K562 (cell line): ENCODE data around the gene HLA-DMB. TPM values are rescaled to one million over a fixed set of nuclear protein-coding genes. Genes with fewer than 3 reads are reported as not detected.

Source experiments
- CHD2 ChIP-seq: IDR thresholded peaks from 2 replicates; pipeline ENCODE4 v1.6.1; 2011; ENCODE audit warnings: low read depth, low read length
- CTBP1 ChIP-seq: fragments of 450-650 bp; IDR thresholded peaks from 2 replicates; pipeline ENCODE4 v1.6.1; 2016; ENCODE audit warnings: borderline replicate concordance
- E2F6 ChIP-seq, 2 experiments: IDR thresholded peaks; 2 replicates each; pipeline ENCODE4 v1.6.1; 2011; ENCODE audit warnings: borderline replicate concordance in 1 of 2, control low read depth in 1 of 2, low read depth in 1 of 2, low read length in 1 of 2, mild to moderate bottlenecking in 1 of 2, mixed read lengths in 1 of 2, moderate library complexity in 1 of 2; ENCODE audit not compliant: insufficient read depth in 1 of 2, insufficient read length in 1 of 2, poor library complexity in 1 of 2, severe bottlenecking in 1 of 2; ENCODE audit errors: extremely low read depth in 1 of 2
- ERF ChIP-seq: fragments of 450-650 bp; formaldehyde crosslinking; IDR thresholded peaks from 2 replicates; pipeline ENCODE4 v1.4.0; 2020; ENCODE audit warnings: mild to moderate bottlenecking, mixed read lengths
- JUND ChIP-seq, 2 experiments: IDR thresholded peaks; 2 replicates in 1 of 2; 3 replicates in 1 of 2; pipeline ENCODE4 v1.6.1; 2011; ENCODE audit warnings: borderline replicate concordance in 2 of 2, low read depth in 2 of 2, low read length in 2 of 2, improper control_type of control experiment in 1 of 2, missing biosample characterization in 1 of 2, missing genetic modification characterization in 1 of 2, missing genetic modification reagents in 1 of 2
- NR4A1 ChIP-seq, 2 experiments: fragments of 250-450 bp in 1 of 2; fragments of 450-650 bp in 1 of 2; sonication (Bioruptor Pico) in 1 of 2; IDR thresholded peaks; 2 replicates each; pipeline versions ENCODE4 v1.4.0 to v1.6.1; 2016 to 2020; ENCODE audit warnings: mild to moderate bottlenecking in 2 of 2, missing compliant biosample characterization in 1 of 2, missing genetic modification characterization in 1 of 2, moderate library complexity in 1 of 2
- PATZ1 ChIP-seq: fragments of 250-450 bp; sonication (Bioruptor Pico); IDR thresholded peaks from 2 replicates; pipeline ENCODE4 v1.5.0; 2020; ENCODE audit warnings: mild to moderate bottlenecking, borderline replicate concordance
- SRSF3 ChIP-seq: fragments of 200-400 bp; formaldehyde crosslinking; IDR thresholded peaks from 2 replicates; pipeline ENCODE4 v1.6.1; 2016; ENCODE audit warnings: mild to moderate bottlenecking, low read length, moderate library complexity; ENCODE audit not compliant: insufficient read depth
- SRSF9 ChIP-seq: fragments of 200-400 bp; formaldehyde crosslinking; IDR thresholded peaks from 2 replicates; pipeline ENCODE4 v1.6.1; 2017; ENCODE audit warnings: low read depth, low read length, borderline replicate concordance
- TEAD4 ChIP-seq, 2 experiments: sonication (generic) in 1 of 2; formaldehyde crosslinking in 1 of 2; IDR thresholded peaks; 2 replicates each; pipeline versions ENCODE4 v1.6.1 to v1.8.0; 2012 to 2022; ENCODE audit warnings: borderline replicate concordance in 1 of 2, inconsistent platforms in 1 of 2, low read length in 1 of 2, mild to moderate bottlenecking in 1 of 2, missing genetic modification reagents in 1 of 2
- ZC3H8 ChIP-seq: fragments of 450-650 bp; IDR thresholded peaks from 2 replicates; pipeline ENCODE4 v1.6.1; 2017
- ZNF584 ChIP-seq: fragments of 200-800 bp; sonication (Bioruptor generic); IDR thresholded peaks from 2 replicates; pipeline ENCODE4 v1.6.1; 2016; ENCODE audit warnings: low read depth, mild to moderate bottlenecking, missing genetic modification characterization, missing compliant biosample characterization
- ZNF589 ChIP-seq: fragments of 200-800 bp; sonication (Bioruptor generic); IDR thresholded peaks from 2 replicates; pipeline ENCODE4 v1.6.1; 2016; ENCODE audit warnings: low read depth, missing genetic modification characterization, missing compliant biosample characterization
- ZNF764 ChIP-seq: fragments of 250-450 bp; sonication (Bioruptor Pico); IDR thresholded peaks from 2 replicates; pipeline ENCODE4 v1.4.0; 2020; ENCODE audit warnings: low read depth, mild to moderate bottlenecking, moderate library complexity
- polyA plus RNA-seq, 8 experiments: library from polyadenylated mRNA; depleted of rRNA in 4 of 8; stranded (reverse) in 5 of 8; unstranded in 3 of 8; fragments of >200 nt; fragmentation: Nextera tagmentation in 2 of 8; fragmentation: Illumina TruSeq in 1 of 8; extraction: Ambion mirVana in 2 of 8; extraction: Trizol in 1 of 8; gene quantifications; 2 replicates each; pipeline versions ENCODE4 v1.2.1 to v1.2.3, GENCODE V29; 2011 to 2014; ENCODE audit warnings: inconsistent platforms in 1 of 8, missing spikeins in 1 of 8
- total RNA-seq, 7 experiments: library from RNA; depleted of rRNA in 6 of 7; stranded (reverse); fragments of >200 nt in 6 of 7; fragmentation: Illumina TruSeq in 2 of 7; extraction: Trizol in 2 of 7; gene quantifications; 2 replicates each; pipeline versions ENCODE4 v1.2.1 to v1.2.3, GENCODE V29; 2011 to 2021; ENCODE audit warnings: low replicate concordance in 1 of 7
- TF ChIP-seq, protein P1 (sequence below): IDR thresholded peaks from 2 replicates; pipeline ENCODE4 v1.6.1; 2011; ENCODE audit warnings: borderline replicate concordance, low read depth, mild to moderate bottlenecking, moderate library complexity, low read length; ENCODE audit not compliant: insufficient read depth, poor library complexity, severe bottlenecking
- TF ChIP-seq, protein P2 (sequence below): fragments of 450-650 bp; IDR thresholded peaks from 2 replicates; pipeline ENCODE4 v1.6.1; 2014; ENCODE audit warnings: low read depth, mild to moderate bottlenecking, moderate library complexity, borderline replicate concordance

The HLA-DMB gene
- total and polyA plus RNA-seq, 9 of the 15 experiments (the other 6 are each of a cell fraction or from before 2014, with no cell fraction given), result 0.38 TPM; not detected in 8

DNA sequence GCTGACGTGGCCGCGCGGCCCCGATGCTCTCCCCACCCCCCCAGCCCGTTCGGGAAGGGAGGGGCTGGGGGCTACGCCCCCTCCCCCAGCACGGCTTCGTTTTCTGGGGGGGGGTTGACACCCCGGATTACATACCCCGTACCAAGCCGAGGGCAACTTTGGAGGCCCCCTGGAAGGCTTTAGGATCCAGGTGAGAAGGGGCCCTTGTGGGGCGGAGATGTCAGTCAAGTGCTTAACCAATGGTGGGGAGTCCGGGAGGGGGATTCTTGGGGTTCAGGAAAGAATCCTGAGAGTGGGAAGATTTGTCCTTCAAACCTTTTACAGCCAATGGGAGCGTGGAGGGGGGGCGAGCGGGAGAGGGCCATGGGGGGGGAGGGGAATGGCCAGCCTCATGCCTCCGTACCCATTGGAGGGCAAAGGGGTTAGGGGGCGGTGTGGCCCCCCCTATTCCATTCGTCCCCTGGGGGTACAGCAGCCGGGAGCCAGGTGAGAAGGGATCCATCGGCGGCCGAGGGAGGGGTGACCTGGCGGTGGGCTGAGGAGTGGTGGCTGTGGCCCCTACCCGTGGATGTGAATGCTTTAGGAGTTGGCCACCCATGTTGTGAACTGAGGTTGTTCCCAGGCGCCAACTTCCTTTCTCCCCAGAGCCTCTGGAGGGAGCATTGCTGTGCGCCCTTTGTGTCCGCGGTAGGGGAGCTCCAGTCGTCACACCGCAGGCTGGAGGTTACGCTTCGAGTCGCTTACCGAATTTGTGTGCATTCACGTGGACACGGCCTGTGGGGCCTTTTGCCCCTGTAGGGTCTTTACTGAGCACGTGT lies 28.2 kb upstream of the HLA-DMB start (continued):
- TF ChIP-seq, protein P1, sequence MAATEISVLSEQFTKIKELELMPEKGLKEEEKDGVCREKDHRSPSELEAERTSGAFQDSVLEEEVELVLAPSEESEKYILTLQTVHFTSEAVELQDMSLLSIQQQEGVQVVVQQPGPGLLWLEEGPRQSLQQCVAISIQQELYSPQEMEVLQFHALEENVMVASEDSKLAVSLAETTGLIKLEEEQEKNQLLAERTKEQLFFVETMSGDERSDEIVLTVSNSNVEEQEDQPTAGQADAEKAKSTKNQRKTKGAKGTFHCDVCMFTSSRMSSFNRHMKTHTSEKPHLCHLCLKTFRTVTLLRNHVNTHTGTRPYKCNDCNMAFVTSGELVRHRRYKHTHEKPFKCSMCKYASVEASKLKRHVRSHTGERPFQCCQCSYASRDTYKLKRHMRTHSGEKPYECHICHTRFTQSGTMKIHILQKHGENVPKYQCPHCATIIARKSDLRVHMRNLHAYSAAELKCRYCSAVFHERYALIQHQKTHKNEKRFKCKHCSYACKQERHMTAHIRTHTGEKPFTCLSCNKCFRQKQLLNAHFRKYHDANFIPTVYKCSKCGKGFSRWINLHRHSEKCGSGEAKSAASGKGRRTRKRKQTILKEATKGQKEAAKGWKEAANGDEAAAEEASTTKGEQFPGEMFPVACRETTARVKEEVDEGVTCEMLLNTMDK, result peak; percentile 48
- TF ChIP-seq, protein P2, sequence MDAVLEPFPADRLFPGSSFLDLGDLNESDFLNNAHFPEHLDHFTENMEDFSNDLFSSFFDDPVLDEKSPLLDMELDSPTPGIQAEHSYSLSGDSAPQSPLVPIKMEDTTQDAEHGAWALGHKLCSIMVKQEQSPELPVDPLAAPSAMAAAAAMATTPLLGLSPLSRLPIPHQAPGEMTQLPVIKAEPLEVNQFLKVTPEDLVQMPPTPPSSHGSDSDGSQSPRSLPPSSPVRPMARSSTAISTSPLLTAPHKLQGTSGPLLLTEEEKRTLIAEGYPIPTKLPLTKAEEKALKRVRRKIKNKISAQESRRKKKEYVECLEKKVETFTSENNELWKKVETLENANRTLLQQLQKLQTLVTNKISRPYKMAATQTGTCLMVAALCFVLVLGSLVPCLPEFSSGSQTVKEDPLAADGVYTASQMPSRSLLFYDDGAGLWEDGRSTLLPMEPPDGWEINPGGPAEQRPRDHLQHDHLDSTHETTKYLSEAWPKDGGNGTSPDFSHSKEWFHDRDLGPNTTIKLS, result peak; percentile 88; the same call in 1 of the 2 replicates
- no peak for TF ChIP-seq ERF (CRISPR knock-in tag)
- 0 out of 2 replicates have a peak, but pooled peaks have one; percentile 25 for TF ChIP-seq CTBP1
- no peak for TF ChIP-seq ZNF764 (CRISPR knock-in tag)
- peak; percentile 55; the same call in 1 of the 2 replicates for TF ChIP-seq CHD2
- TF ChIP-seq TEAD4 (IDR thresholded peaks at IDR 0.05; ENCODE audit: low read length), result no peak; the same call in 1 of the 2 replicates
- TF ChIP-seq TEAD4 (CRISPR knock-in tag; IDR thresholded peaks at IDR 0.05; ENCODE audit: borderline replicate concordance), result peak; percentile 81; the same call in 1 of the 2 replicates
- TF ChIP-seq ZNF584 (CRISPR knock-in tag), result no peak
- TF ChIP-seq JUND (IDR thresholded peaks at IDR 0.05; ENCODE audit: borderline replicate concordance, low read depth, low read length), result 0 out of 2 replicates have a peak, but pooled peaks have one; percentile 11
- TF ChIP-seq JUND (tag; IDR thresholded peaks at IDR 0.05; ENCODE audit: borderline replicate concordance, low read depth, low read length), result no peak
- peak; percentile 97 for TF ChIP-seq SRSF3
- TF ChIP-seq ZC3H8, result no peak
- peak; percentile 61 to 75 for TF ChIP-seq E2F6 (IDR thresholded peaks at IDR 0.05; ENCODE audit: borderline replicate concordance in 1 of 2, extremely low read depth in 1 of 2, insufficient read depth in 1 of 2, insufficient read length in 1 of 2, low read depth in 1 of 2, low read length in 1 of 2, poor library complexity in 1 of 2, severe bottlenecking in 1 of 2)
- peak; percentile 80; the same call in 1 of the 2 replicates for TF ChIP-seq ZNF589
- TF ChIP-seq PATZ1 (CRISPR knock-in tag), result peak; percentile 78; the same call in 1 of the 2 replicates
- peak; percentile 40; the same call in 1 of the 2 replicates for TF ChIP-seq NR4A1 (CRISPR knock-in tag; IDR thresholded peaks at IDR 0.05)
- peak; percentile 82 for TF ChIP-seq NR4A1 (tag; IDR thresholded peaks at IDR 0.05)
- TF ChIP-seq SRSF9, result no peak
